HEK293 (cell line): Measurements from ENCODE around the gene CCNY.

ENCODE experiments used
- CTCF ChIP-seq: fragments of 450-650 bp; formaldehyde crosslinking; IDR thresholded peaks from 2 replicates; pipeline ENCODE4 v1.5.1; 2016; ENCODE audit warnings: missing biosample characterization, missing genetic modification characterization
- PRDM2 ChIP-seq: fragments of 450-650 bp; formaldehyde crosslinking; IDR thresholded peaks from 2 replicates; pipeline ENCODE4 v1.5.1; 2016; ENCODE audit warnings: missing biosample characterization, missing genetic modification characterization, borderline replicate concordance
- REST ChIP-seq: fragments of 450-650 bp; formaldehyde crosslinking; IDR thresholded peaks from 2 replicates; pipeline ENCODE4 v1.5.1; 2016; ENCODE audit warnings: missing biosample characterization, missing genetic modification characterization
- SP2 ChIP-seq: fragments of 450-650 bp; formaldehyde crosslinking; IDR thresholded peaks from 2 replicates; pipeline ENCODE4 v1.5.1; 2016; ENCODE audit warnings: missing biosample characterization, missing genetic modification characterization
- SP7 ChIP-seq: fragments of 450-650 bp; formaldehyde crosslinking; IDR thresholded peaks from 2 replicates; pipeline ENCODE4 v1.5.1; 2016; ENCODE audit warnings: missing biosample characterization, missing genetic modification characterization
- TRIM28 ChIP-seq: IDR thresholded peaks from 2 replicates; pipeline ENCODE4 v1.6.1; 2011; ENCODE audit warnings: low read length, control low read depth, borderline replicate concordance
- ZNF350 ChIP-seq: fragments of 450-650 bp; formaldehyde crosslinking; IDR thresholded peaks from 2 replicates; pipeline ENCODE4 v1.5.0; 2017; ENCODE audit warnings: missing biosample characterization, mild to moderate bottlenecking, missing genetic modification characterization
- ZNF76 ChIP-seq: fragments of 450-650 bp; formaldehyde crosslinking; IDR thresholded peaks from 2 replicates; pipeline ENCODE4; 2016; ENCODE audit warnings: low read depth, missing biosample characterization, missing genetic modification characterization, borderline replicate concordance
- ZSCAN5A ChIP-seq: fragments of 450-650 bp; formaldehyde crosslinking; IDR thresholded peaks from 2 replicates; pipeline ENCODE4 v1.5.1; 2016; ENCODE audit warnings: missing biosample characterization, missing genetic modification characterization
- TF ChIP-seq, protein P1 (sequence below): sonication (generic); formaldehyde crosslinking; IDR thresholded peaks from 2 replicates; pipeline ENCODE4 v1.8.1; 2022; ENCODE audit warnings: mild to moderate bottlenecking, moderate library complexity, missing genetic modification reagents
- TF ChIP-seq, protein P2 (sequence below): fragments of 450-650 bp; formaldehyde crosslinking; IDR thresholded peaks from 2 replicates; pipeline ENCODE4 v1.5.1; 2016; ENCODE audit warnings: missing biosample characterization, missing genetic modification characterization

GRCh38 chr10:35542303-35542702 lies 206.0 kb downstream of the CCNY start:
- TF ChIP-seq CTCF (tag by site-specific recombination) (no peak), TRIM28 (no peak), ZNF350 (tag by site-specific recombination) (no peak), ZSCAN5A (no peak), REST (tag by site-specific recombination) (no peak), PRDM2 (no peak), SP7 (tag by site-specific recombination) (no peak), SP2 (tag by site-specific recombination) (no peak), ZNF76 (tag by site-specific recombination) (no peak)
- TF ChIP-seq, protein P1, sequence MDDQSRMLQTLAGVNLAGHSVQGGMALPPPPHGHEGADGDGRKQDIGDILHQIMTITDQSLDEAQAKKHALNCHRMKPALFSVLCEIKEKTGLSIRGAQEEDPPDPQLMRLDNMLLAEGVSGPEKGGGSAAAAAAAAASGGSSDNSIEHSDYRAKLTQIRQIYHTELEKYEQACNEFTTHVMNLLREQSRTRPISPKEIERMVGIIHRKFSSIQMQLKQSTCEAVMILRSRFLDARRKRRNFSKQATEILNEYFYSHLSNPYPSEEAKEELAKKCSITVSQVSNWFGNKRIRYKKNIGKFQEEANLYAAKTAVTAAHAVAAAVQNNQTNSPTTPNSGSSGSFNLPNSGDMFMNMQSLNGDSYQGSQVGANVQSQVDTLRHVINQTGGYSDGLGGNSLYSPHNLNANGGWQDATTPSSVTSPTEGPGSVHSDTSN, result no peak
- TF ChIP-seq, protein P2, sequence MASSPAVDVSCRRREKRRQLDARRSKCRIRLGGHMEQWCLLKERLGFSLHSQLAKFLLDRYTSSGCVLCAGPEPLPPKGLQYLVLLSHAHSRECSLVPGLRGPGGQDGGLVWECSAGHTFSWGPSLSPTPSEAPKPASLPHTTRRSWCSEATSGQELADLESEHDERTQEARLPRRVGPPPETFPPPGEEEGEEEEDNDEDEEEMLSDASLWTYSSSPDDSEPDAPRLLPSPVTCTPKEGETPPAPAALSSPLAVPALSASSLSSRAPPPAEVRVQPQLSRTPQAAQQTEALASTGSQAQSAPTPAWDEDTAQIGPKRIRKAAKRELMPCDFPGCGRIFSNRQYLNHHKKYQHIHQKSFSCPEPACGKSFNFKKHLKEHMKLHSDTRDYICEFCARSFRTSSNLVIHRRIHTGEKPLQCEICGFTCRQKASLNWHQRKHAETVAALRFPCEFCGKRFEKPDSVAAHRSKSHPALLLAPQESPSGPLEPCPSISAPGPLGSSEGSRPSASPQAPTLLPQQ, result no peak
